K562 (cell line): ENCODE results near the gene ZNF584. TPM values are rescaled to one million over a fixed set of nuclear protein-coding genes. Genes with fewer than 3 reads are reported as not detected.

Experiments
- ATAC-seq: fragments of 200-7000 bp; cut with Tn5 transposase; 3 replicates; pipeline ENCODE4 v1.9.1; 2020; ENCODE audit warnings: moderate library complexity
- BruUV-seq: library from RNA; stranded (reverse); fragments of 400-500 nt; replicated peaks from 2 replicates; lab custom pipeline; 2021; lab: Mats Ljungman, UMichigan
- CTCF ChIA-PET: fragments of 300-600 bp; formaldehyde crosslinking; extraction: SDS; loops from one replicate; lab custom pipeline; 2021; ENCODE audit warnings: low intra/inter-chr PET ratio; lab: Yijun Ruan, JAX
- POLR2A ChIA-PET: fragments of 300-600, 350-650 bp; sonication (Branson Sonifier 250); formaldehyde crosslinking; extraction: SDS; loops from one replicate; lab custom pipeline; 2021; ENCODE audit warnings: antibody characterized with exemption, inconsistent platforms; lab: Yijun Ruan, JAX
- DNase-seq, 4 experiments: peaks; one replicate each; pipeline versions ENCODE4 v3.0.0 to v3.0.0-alpha.2; 2011 to 2018; ENCODE audit warnings: low spot score in 3 of 4, mixed read lengths in 3 of 4; ENCODE audit errors: extremely low read depth in 1 of 4
- FAIRE-seq: peaks from 2 replicates; lab custom pipeline; 2011; peaks lifted over from hg19 to GRCh38; lab: Jason Lieb, UNC
- H2AFZ ChIP-seq: 2 replicates; pipeline ENCODE4 v1.6.0; 2011; ENCODE audit warnings: low read depth, low read length, control low read depth, inconsistent platforms
- H3K27ac ChIP-seq: fragments of 200-600 bp; 3 replicates; pipeline ENCODE4 v1.8.0; 2011; ENCODE audit warnings: low read depth, mild to moderate bottlenecking, control low read depth, inconsistent platforms, low read length, moderate library complexity, mixed read lengths; ENCODE audit errors: extremely low read depth
- H3K27me3 ChIP-seq, 2 experiments: fragments of 300-600 bp in 1 of 2; 2 replicates in 1 of 2; 3 replicates in 1 of 2; pipeline versions ENCODE4 v1.6.0 to v1.8.0; 2011; ENCODE audit warnings: inconsistent platforms in 2 of 2, low read length in 2 of 2, mild to moderate bottlenecking in 1 of 2, mixed read lengths in 1 of 2, moderate library complexity in 1 of 2; ENCODE audit not compliant: control insufficient read depth in 2 of 2, insufficient read depth in 2 of 2
- H3K36me3 ChIP-seq: fragments of 300-600 bp; 3 replicates; pipeline ENCODE4 v1.8.0; 2011; ENCODE audit warnings: mild to moderate bottlenecking, low read length, inconsistent platforms; ENCODE audit not compliant: control insufficient read depth, insufficient read depth
- H3K4me1 ChIP-seq, 2 experiments: fragments of 200-600 bp in 1 of 2; replicated peaks in 1 of 2; 2 replicates in 1 of 2; 3 replicates in 1 of 2; pipeline versions ENCODE4 v1.5.1 to v1.8.0; 2011; ENCODE audit warnings: inconsistent platforms in 2 of 2, low read length in 2 of 2, mild to moderate bottlenecking in 1 of 2, mixed read lengths in 1 of 2, moderate library complexity in 1 of 2; ENCODE audit not compliant: control insufficient read depth in 2 of 2, insufficient read depth in 2 of 2
- H3K4me2 ChIP-seq: 2 replicates; pipeline ENCODE4 v1.6.1; 2011; ENCODE audit warnings: low read length, control low read depth, inconsistent platforms, mixed read lengths; ENCODE audit not compliant: insufficient read depth
- H3K4me3 ChIP-seq: fragments of 200-600 bp; sonication (generic), shearing (Covaris generic); 2 replicates; pipeline ENCODE4 v1.5.1; 2016; ENCODE audit warnings: control low read depth, inconsistent platforms
- H3K79me2 ChIP-seq: fragments of 200-600 bp; 3 replicates; pipeline ENCODE4 v1.8.0; 2011; ENCODE audit warnings: low read length, inconsistent platforms; ENCODE audit not compliant: control insufficient read depth, insufficient read depth
- H3K9ac ChIP-seq, 2 experiments: 2 replicates each; pipeline versions ENCODE4 v1.6.0 to v1.6.1; 2011; ENCODE audit warnings: low read depth in 2 of 2, low read length in 2 of 2, control low read depth in 1 of 2, inconsistent platforms in 1 of 2, mild to moderate bottlenecking in 1 of 2, mixed read lengths in 1 of 2; ENCODE audit not compliant: insufficient read depth in 1 of 2
- H3K9me1 ChIP-seq: one replicate; pipeline ENCODE4 v1.6.0; 2011; ENCODE audit warnings: inconsistent platforms, mild to moderate bottlenecking, low read length, moderate library complexity; ENCODE audit not compliant: control insufficient read depth, insufficient read depth
- H3K9me3 ChIP-seq: replicated peaks from 2 replicates; pipeline ENCODE4 v1.5.1; 2011; ENCODE audit warnings: low read depth, low read length, inconsistent platforms; ENCODE audit not compliant: control insufficient read depth, insufficient read depth
- H4K20me1 ChIP-seq: replicated peaks from 2 replicates; pipeline ENCODE4 v1.6.1; 2011; ENCODE audit warnings: low read length, inconsistent platforms, mixed read lengths; ENCODE audit not compliant: control insufficient read depth, insufficient read depth
- FOXA3 ChIP-seq, 2 experiments: fragments of 450-650 bp in 1 of 2; sonication (generic) in 1 of 2; formaldehyde crosslinking; IDR thresholded peaks in 1 of 2; conservative IDR thresholded peaks in 1 of 2; 2 replicates each; pipeline versions ENCODE4 v1.4.0 to v1.8.0; 2020 to 2022; ENCODE audit warnings: mild to moderate bottlenecking in 2 of 2, missing genetic modification reagents in 1 of 2
- FOXP1 ChIP-seq: sonication (generic); formaldehyde crosslinking; IDR thresholded peaks from 2 replicates; pipeline ENCODE4 v1.8.0; 2022; ENCODE audit warnings: mild to moderate bottlenecking, missing genetic modification reagents
- FOXP4 ChIP-seq: sonication (generic); formaldehyde crosslinking; IDR thresholded peaks from 2 replicates; pipeline ENCODE4 v1.8.0; 2022; ENCODE audit warnings: mild to moderate bottlenecking, missing genetic modification reagents, borderline replicate concordance
- IRF1 ChIP-seq: sonication (generic); formaldehyde crosslinking; IDR thresholded peaks from 2 replicates; pipeline ENCODE4 v1.8.0; 2022; ENCODE audit warnings: missing genetic modification reagents, mild to moderate bottlenecking, borderline replicate concordance
- KDM1A ChIP-seq, 2 experiments: fragments of 450-650 bp; IDR thresholded peaks; 2 replicates each; pipeline ENCODE4 v1.6.1; 2016; ENCODE audit warnings: mild to moderate bottlenecking in 2 of 2
- NR4A1 ChIP-seq, 2 experiments: fragments of 250-450 bp in 1 of 2; fragments of 450-650 bp in 1 of 2; sonication (Bioruptor Pico) in 1 of 2; IDR thresholded peaks; 2 replicates each; pipeline versions ENCODE4 v1.4.0 to v1.6.1; 2016 to 2020; ENCODE audit warnings: mild to moderate bottlenecking in 2 of 2, missing compliant biosample characterization in 1 of 2, missing genetic modification characterization in 1 of 2, moderate library complexity in 1 of 2
- POLR2H ChIP-seq: IDR thresholded peaks from 2 replicates; pipeline ENCODE4 v1.6.1; 2016; ENCODE audit warnings: missing genetic modification characterization, low read depth, mild to moderate bottlenecking, control low read depth, missing compliant biosample characterization, moderate library complexity
- SIRT6 ChIP-seq: IDR thresholded peaks from one replicate; pipeline ENCODE4 v1.6.1; 2012; ENCODE audit warnings: low read depth, mild to moderate bottlenecking, control low read depth, inconsistent platforms, low read length, moderate library complexity
- SUPT5H ChIP-seq: fragments of 450-650 bp; IDR thresholded peaks from 2 replicates; pipeline ENCODE4 v1.6.1; 2016
- TBL1XR1 ChIP-seq, 2 experiments: IDR thresholded peaks; 2 replicates each; pipeline ENCODE4 v1.6.1; 2012; ENCODE audit warnings: improper control_type of control experiment in 2 of 2, low read length in 2 of 2, mild to moderate bottlenecking in 1 of 2
- ZNF24 ChIP-seq: fragments of 450-650 bp; IDR thresholded peaks from 2 replicates; pipeline ENCODE4 v1.6.1; 2016
- ZNF57 ChIP-seq: fragments of 450-650 bp; formaldehyde crosslinking; IDR thresholded peaks from 2 replicates; pipeline ENCODE4 v1.4.0; 2020; ENCODE audit warnings: mild to moderate bottlenecking, moderate library complexity
- WGBS: fragments of 100-300 bp; shearing (Covaris generic); methylation state at CpG from one replicate; pipeline ENCODE4 v1.1.6; 2016; ENCODE audit warnings: low coverage, mixed read lengths; ENCODE audit not compliant: insufficient coverage; ENCODE audit errors: missing lambda C conversion rate; 5-methylcytosine and 5-hydroxymethylcytosine counted together
- in situ Hi-C: fragments of 300-500 bp; cut with MboI; formaldehyde crosslinking; loops from 4 replicates; pipeline ENCODE4 v1.15.0; 2018; ENCODE audit warnings: inconsistent platforms, mixed read lengths
- intact Hi-C: fragments of 100-400 bp; cut with micrococcal nuclease; formaldehyde crosslinking; loops from 2 replicates; pipeline ENCODE4 v1.14.2; 2022
- polyA plus RNA-seq, 8 experiments: library from polyadenylated mRNA; depleted of rRNA in 4 of 8; stranded (reverse) in 5 of 8; unstranded in 3 of 8; fragments of >200 nt; fragmentation: Nextera tagmentation in 2 of 8; fragmentation: Illumina TruSeq in 1 of 8; extraction: Ambion mirVana in 2 of 8; extraction: Trizol in 1 of 8; gene quantifications; 2 replicates each; pipeline versions ENCODE4 v1.2.1 to v1.2.3, GENCODE V29; 2011 to 2014; ENCODE audit warnings: inconsistent platforms in 1 of 8, missing spikeins in 1 of 8
- total RNA-seq, 7 experiments: library from RNA; depleted of rRNA in 6 of 7; stranded (reverse); fragments of >200 nt in 6 of 7; fragmentation: Illumina TruSeq in 2 of 7; extraction: Trizol in 2 of 7; gene quantifications; 2 replicates each; pipeline versions ENCODE4 v1.2.1 to v1.2.3, GENCODE V29; 2011 to 2021; ENCODE audit warnings: low replicate concordance in 1 of 7
- TF ChIP-seq, protein P1 (sequence below): sonication (generic); IDR thresholded peaks from 2 replicates; pipeline ENCODE4 v1.6.1; 2016

ZNF584 gene
- total and polyA plus RNA-seq, 9 of the 15 experiments (the other 6 are each of a cell fraction or from before 2014, with no cell fraction given): 5.8 to 43.4 (median 24.6) TPM

DNA sequence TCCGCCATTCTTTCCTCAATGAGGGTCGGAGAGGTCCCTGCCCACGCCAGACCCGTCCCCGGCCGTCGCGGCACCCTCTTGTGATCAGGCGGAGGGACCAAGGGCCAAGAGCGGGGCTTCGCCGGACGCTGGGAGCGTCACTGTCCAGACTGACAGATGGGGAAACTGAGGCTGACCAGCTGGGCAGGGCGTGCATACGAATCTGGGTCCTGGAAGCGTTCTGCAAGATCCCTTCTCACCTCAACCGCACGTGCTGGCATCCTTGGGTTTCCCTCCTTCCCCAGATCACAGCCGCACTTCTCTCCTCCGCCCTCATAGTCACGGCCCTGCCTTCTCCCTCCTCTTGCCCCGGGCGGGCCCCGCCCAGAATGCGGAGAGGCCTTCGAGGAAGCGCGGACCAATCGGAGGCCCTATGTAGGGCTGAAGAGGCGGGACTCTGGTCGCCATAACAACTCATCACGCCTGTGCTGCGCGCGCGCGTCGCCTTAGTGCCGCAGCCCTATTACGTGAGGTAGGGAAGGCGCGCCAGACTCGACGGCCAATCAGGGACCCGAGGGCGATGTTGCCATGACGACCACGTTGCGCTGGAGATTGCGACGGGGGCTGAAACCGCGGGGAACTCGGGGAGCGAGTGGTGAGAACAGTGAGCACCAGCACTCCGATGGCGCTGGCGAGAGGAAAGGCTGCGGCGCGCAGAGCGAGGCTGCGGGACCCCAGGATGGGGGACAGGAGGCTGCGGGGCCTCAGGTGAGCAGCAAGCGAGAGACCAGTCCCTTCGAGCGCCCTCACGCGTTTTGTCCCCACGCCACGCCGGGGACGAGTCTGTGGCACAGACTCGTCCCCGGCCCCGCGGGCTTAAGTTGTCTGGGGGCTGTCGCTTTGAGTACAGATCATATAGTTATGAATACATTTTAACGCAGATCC, 7.3 kb upstream of the ZNF584 start:
- in situ Hi-C loops: no loop called here
- H3K9me1 ChIP-seq: no peaks in the 10 kb centered on the region
- ChIA-PET POLR2A (interaction anchor here (1.0 to 1.6 kb wide), 2 partner anchors 10 to 13 kb away, joined by 3 to 8 read pairs; no protein-coding TSS in a partner anchor), CTCF (no interaction called here)
- H3K36me3 ChIP-seq: no peaks in the 10 kb centered on the region
- peak overlapping the region; percentile 72 for H3K4me3 ChIP-seq
- DNase-seq (peak; percentile 97 to 100 (median 98)), FAIRE-seq (peak; percentile 100), ATAC-seq (peak; percentile 97)
- peak overlapping the region; percentile 70 for H3K27ac ChIP-seq
- H3K4me1 ChIP-seq: peaks cover 26 to 56% of the 10 kb centered on the region in 2 experiments
- H3K4me2 ChIP-seq: peak overlapping the region; percentile 85
- peaks cover 24% of the 10 kb centered on the region for H3K79me2 ChIP-seq
- intact Hi-C loops: loop anchor here (2.0 to 10.0 kb wide), 2 partner anchors 176 to 218 kb away; partner anchors contain the start of genes ZNF274 and ZNF544
- H4K20me1 ChIP-seq: no peaks in the 10 kb centered on the region
- H3K9me3 ChIP-seq: no peaks in the 10 kb centered on the region
- under 1% methylated on average over 69 of the region's 80 CpGs for WGBS
- BruUV-seq: TSS peak; percentile 61
- H3K9ac ChIP-seq: peak overlapping the region; percentile 70 to 91
- no peaks in the 10 kb centered on the region for H3K27me3 ChIP-seq
- H2AFZ ChIP-seq: peak overlapping the region; percentile 90
- TF ChIP-seq NR4A1 (CRISPR knock-in tag; IDR thresholded peaks at IDR 0.05): peak; percentile 89
- 0 out of 2 replicates have a peak, but pooled peaks have one; percentile 27 for TF ChIP-seq NR4A1 (tag; IDR thresholded peaks at IDR 0.05)
- TF ChIP-seq IRF1 (CRISPR knock-in tag): no peak
- 0 out of 2 replicates have a peak, but pooled peaks have one; percentile 33 for TF ChIP-seq FOXP4 (CRISPR knock-in tag)
- no peak for TF ChIP-seq KDM1A (IDR thresholded peaks at IDR 0.05)
- no peak for TF ChIP-seq SIRT6
- peak; percentile 84 for TF ChIP-seq POLR2H (tag)
- no peak for TF ChIP-seq FOXA3 (CRISPR knock-in tag; conservative IDR thresholded peaks at IDR 0.05 in 1 of 2, IDR thresholded peaks at IDR 0.05 in 1 of 2)
- peak; percentile 90 for TF ChIP-seq SUPT5H
- no peak for TF ChIP-seq ZNF57
- TF ChIP-seq, protein P1, sequence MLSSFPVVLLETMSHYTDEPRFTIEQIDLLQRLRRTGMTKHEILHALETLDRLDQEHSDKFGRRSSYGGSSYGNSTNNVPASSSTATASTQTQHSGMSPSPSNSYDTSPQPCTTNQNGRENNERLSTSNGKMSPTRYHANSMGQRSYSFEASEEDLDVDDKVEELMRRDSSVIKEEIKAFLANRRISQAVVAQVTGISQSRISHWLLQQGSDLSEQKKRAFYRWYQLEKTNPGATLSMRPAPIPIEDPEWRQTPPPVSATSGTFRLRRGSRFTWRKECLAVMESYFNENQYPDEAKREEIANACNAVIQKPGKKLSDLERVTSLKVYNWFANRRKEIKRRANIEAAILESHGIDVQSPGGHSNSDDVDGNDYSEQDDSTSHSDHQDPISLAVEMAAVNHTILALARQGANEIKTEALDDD: no peak
- TF ChIP-seq TBL1XR1 (IDR thresholded peaks at IDR 0.05; ENCODE audit: low read length in 2 of 2): peak in 1 of 2 experiments; percentile 56; a peak in 2 of 4 replicates
- TF ChIP-seq FOXP1: peak; percentile 42; the same call in 1 of the 2 replicates
- TF ChIP-seq ZNF24: no peak
